Esophagus muscularis mucosa (tissue), 4 donors: Measurements from ENCODE around the gene SLC4A1.
A peak's percentile ranks its signal among the peaks of the same experiment; 100 is the strongest.

ENCODE experiments used
- CTCF ChIP-seq, 3 experiments: fragments of 200-600 bp in 2 of 3; fragments of 450-650 bp in 1 of 3; sonication (generic) in 2 of 3; IDR thresholded peaks; one replicate each; pipeline ENCODE4 v1.5.1; 2017 to 2019; ENCODE audit warnings: antibody characterized with exemption in 3 of 3, mild to moderate bottlenecking in 2 of 3, moderate library complexity in 1 of 3
- EP300 ChIP-seq: sonication (generic); formaldehyde crosslinking; IDR thresholded peaks from one replicate; pipeline ENCODE4 v1.6.1; 2017; ENCODE audit warnings: antibody characterized with exemption
- POLR2A ChIP-seq: fragments of 450-650 bp; IDR thresholded peaks from one replicate; pipeline ENCODE4 v1.6.1; 2017; ENCODE audit warnings: antibody characterized with exemption, moderate library complexity, mild to moderate bottlenecking, low read depth

DNA sequence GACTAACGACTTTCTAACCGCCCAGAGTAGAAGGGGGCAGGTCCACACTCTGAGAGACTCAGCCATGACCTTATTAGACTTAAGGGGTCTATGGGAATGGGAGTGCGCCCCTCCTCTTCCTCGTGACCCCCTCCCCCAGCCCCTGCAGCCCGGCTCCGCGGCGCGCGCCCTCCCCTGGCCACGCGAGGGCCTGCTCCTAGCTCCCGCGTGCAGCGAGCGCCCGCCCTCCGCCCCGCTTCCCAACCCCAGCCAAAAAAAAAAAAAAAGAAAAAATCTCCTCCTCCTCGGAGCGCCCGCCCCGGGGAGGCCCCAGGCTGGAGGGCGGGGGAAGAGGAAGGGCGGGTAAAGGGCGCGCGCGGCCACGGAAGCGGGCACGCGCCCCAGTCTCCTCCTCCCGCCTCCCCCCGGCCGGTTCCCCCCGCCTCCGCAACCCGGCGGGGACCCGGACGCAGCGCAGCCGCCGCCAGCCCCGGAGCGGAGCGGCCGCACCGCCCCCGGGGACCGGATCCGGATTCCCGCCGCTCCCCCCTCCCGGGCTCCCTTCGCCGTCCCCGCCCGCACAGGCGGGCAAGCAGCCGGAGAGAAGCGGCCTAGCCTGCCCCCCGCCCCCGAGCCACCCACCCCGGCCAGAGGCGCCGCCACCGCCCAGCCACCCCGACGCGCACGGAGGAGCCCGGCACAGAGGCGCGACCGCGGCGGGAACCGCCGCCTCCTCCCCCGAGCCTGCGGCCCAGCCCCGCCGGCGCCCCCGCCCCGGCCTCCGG, 49.4 kb downstream of the SLC4A1 start:
- TF ChIP-seq POLR2A (peak; percentile 69), CTCF (IDR thresholded peaks at IDR 0.05) (peak; percentile 54 to 77 (median 68)), EP300 (no peak)
